D721Med (cell line): ENCODE measurements around the gene DELE1.

Experiments used
- DNase-seq: peaks from one replicate; pipeline ENCODE4 v3.0.0; 2011; ENCODE audit warnings: low spot score; ENCODE audit not compliant: insufficient read length
- FAIRE-seq: peaks from 2 replicates; lab custom pipeline; 2011; peaks lifted over from hg19 to GRCh38; lab: Jason Lieb, UNC
- CTCF ChIP-seq: IDR thresholded peaks from 2 replicates; pipeline ENCODE4 v1.5.1; 2012; ENCODE audit warnings: mild to moderate bottlenecking, control low read depth; ENCODE audit not compliant: insufficient read depth; ENCODE audit errors: missing control alignments

Gene DELE1

DNA sequence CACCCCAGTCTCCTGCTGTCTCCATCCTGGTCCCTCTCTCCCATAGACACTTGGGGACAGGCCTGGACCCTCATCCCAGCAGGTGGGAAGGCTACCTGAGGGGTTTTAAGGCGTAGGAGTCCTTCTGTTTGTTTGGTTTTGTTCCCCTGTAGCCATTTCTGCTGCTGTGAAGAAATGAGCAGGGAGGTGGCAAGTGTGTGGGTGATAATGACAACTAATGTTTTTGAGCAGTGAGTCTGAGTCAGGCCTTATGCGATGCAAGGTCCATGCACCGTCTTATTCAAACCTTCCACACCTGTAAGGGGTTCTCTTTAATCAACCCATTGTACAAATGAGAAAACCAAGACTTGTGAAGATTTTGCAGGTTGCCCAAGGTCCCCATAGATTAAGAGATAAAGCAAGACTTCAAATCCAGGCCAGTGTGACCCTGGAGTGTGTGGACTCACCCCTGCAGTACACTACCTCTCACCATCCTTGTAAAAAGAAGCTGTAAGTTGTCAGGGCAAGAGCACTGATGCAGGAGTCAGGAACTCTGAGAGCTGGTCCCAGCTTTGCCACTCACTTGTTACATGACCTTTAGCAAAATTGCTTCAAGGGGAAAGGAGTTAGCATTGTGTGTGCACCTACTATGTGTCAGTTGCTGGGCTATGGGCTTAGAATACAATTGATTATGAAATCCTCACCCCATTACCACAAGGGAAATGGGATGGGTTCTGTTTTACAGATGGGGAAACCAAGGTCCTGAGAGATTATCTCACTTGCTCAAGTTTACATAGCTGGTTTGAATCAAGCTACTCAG, 26.7 kb downstream of the DELE1 start:
- no peak for TF ChIP-seq CTCF
- DNase-seq, result no peak
- FAIRE-seq, result no peak

- no peak for FAIRE-seq
- DNase-seq, result no peak
- TF ChIP-seq CTCF, result peak; percentile 24
Observed at GRCh38 chr5:141951332-141951781, 27.7 kb downstream of the DELE1 start.

- no peak for FAIRE-seq
- TF ChIP-seq CTCF, result no peak
- DNase-seq, result no peak
Observed at GRCh38 chr5:141952020-141952419, 28.3 kb downstream of the DELE1 start.

DNA sequence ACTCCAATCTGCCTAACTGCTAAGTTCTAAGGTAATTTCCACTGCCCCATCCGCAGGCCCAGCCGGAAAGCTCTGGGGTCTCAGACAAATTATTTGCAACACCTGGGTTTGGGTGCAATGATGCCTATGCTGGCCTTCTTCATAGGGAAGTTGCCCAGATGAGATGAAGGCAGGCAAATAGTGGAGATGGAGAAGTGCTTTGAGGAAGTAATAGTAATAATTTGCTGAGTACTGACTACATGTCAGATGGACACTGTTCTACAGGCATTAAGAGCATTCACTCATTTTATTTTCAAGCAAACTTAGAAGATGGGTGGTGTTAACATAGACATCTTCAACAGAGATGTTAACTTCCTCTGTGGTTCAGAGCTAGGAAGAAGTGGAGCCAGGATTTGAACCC, 30.5 kb downstream of the DELE1 start:
- TF ChIP-seq CTCF, result no peak
- FAIRE-seq, result no peak
- DNase-seq, result no peak

DNA sequence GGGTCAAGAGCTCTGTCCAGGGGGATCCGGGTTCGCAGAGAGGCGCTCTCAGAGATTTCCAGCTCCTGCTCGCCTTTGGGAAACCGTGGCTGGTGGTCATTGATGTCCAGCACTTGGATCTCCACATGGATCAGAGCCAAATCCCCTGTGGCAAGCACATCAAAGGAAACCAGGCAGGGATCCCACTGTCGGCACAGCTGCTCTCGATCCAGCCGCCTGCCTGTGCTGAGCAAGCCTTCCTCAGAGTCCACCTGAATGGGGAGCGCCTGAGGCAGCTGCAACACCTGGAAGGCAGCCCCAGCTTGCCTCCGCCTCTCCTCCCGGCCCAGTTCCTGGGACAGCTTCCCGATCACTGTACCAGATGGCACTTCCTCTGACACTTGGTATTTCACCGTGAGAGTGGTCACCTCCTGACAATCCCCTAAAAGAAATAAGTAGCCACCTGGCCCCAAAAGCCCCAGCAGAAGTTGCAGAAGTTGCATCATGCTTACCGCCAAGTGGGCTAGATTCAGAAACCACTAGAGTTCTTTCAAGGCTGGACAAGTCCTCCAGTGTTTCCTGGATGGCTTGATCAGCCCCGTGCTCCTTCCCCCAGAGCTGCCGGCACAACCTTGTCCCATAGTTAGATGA, 33.8 kb downstream of the DELE1 start:
- FAIRE-seq (no peak), DNase-seq (no peak)
- no peak for TF ChIP-seq CTCF

GRCh38 chr5:141958113-141958512, 34.4 kb downstream of the DELE1 start, which contains the start of gene PCDH12:
Gene PCDH12, minus strand, starts transcription at chr5:141958202. Its CDS starts 351 bp downstream, at chr5:141957851.
- FAIRE-seq (no peak), DNase-seq (no peak)
- no peak for TF ChIP-seq CTCF
